Aorta (tissue), 5 donors: ENCODE data around the gene TRERF1. TPM values are rescaled to one million over a fixed set of nuclear protein-coding genes. Genes with fewer than 3 reads are reported as not detected.

ENCODE experiments used
- ATAC-seq: fragments of 200-7000 bp; cut with Tn5 transposase; one replicate; pipeline ENCODE4 v1.9.1; 2022; ENCODE audit warnings: moderate library complexity; ENCODE audit not compliant: low FRiP score
- DNase-seq, 2 donors: peaks; one replicate each; pipeline ENCODE4 v3.0.0-alpha.2; 2020
- H3K27ac ChIP-seq, 2 donors: one replicate each; pipeline ENCODE4 v1.5.1; 2013; ENCODE audit warnings: low read length in 2 of 2, mild to moderate bottlenecking in 2 of 2, moderate library complexity in 2 of 2, control low read depth in 1 of 2, inconsistent platforms in 1 of 2, low read depth in 1 of 2
- H3K27me3 ChIP-seq, 2 donors: one replicate each; pipeline ENCODE4 v1.6.1; 2013; ENCODE audit warnings: control low read depth in 1 of 2, low read length in 1 of 2, mild to moderate bottlenecking in 1 of 2, moderate library complexity in 1 of 2; ENCODE audit not compliant: insufficient read depth in 2 of 2, control insufficient read depth in 1 of 2
- H3K36me3 ChIP-seq, 2 donors: one replicate each; pipeline ENCODE4 v1.6.1; 2013; ENCODE audit warnings: control low read depth in 1 of 2, low read length in 1 of 2, mild to moderate bottlenecking in 1 of 2; ENCODE audit not compliant: insufficient read depth in 2 of 2, control insufficient read depth in 1 of 2
- H3K4me1 ChIP-seq, 2 donors: one replicate each; pipeline ENCODE4 v1.6.1; 2013; ENCODE audit warnings: low read length in 2 of 2, control low read depth in 1 of 2, mild to moderate bottlenecking in 1 of 2, moderate library complexity in 1 of 2; ENCODE audit not compliant: insufficient read depth in 2 of 2, control insufficient read depth in 1 of 2
- H3K4me3 ChIP-seq, 2 donors: one replicate each; pipeline ENCODE4 v1.5.1; 2013; ENCODE audit warnings: low read length in 2 of 2, control low read depth in 1 of 2, mild to moderate bottlenecking in 1 of 2
- H3K9me3 ChIP-seq: one replicate; pipeline ENCODE4 v1.6.1; 2013; ENCODE audit warnings: mild to moderate bottlenecking, low read length; ENCODE audit not compliant: control insufficient read depth
- WGBS, 2 donors: extraction: QIAGEN DNeasy Blood & Tissue Kit; methylation state at CpG; one replicate each; pipeline ENCODE4 v1.1.7; 2013; 5-methylcytosine and 5-hydroxymethylcytosine counted together
- intact Hi-C, 2 donors: fragments of 100-400 bp; cut with DNase I; formaldehyde crosslinking; loops; one replicate each; pipeline versions ENCODE4 v1.14.2 to v1.15.0; 2022
- polyA plus RNA-seq, 2 donors: library from polyadenylated mRNA; stranded (reverse); fragments of 200-250 nt; gene quantifications; one replicate each; pipeline ENCODE4 v1.2.3, GENCODE V29; 2013
- total RNA-seq, 2 donors: library from RNA; stranded (reverse); fragmentation: NEBNext Ultra II Directional; extraction: Animal tissue kit (Norgen Biotek cat#: 25700); gene quantifications; one replicate each; pipeline ENCODE4 v1.2.1, GENCODE V29; 2021
- donor health status: healthy with polysubstance abuse.
- donor health status: Bipolar disorder and iron deficiency.
- donor health status: DM: no; HTN: no; CAD: no.
- donor health status: DM: no; HTN: no; CAD: no.
- donor health status: DM: yes; HTN: yes; CAD: no.

The TRERF1 gene
- total and polyA plus RNA-seq, 4 donors: 0.50 to 9.5 (median 2.2) TPM

DNA sequence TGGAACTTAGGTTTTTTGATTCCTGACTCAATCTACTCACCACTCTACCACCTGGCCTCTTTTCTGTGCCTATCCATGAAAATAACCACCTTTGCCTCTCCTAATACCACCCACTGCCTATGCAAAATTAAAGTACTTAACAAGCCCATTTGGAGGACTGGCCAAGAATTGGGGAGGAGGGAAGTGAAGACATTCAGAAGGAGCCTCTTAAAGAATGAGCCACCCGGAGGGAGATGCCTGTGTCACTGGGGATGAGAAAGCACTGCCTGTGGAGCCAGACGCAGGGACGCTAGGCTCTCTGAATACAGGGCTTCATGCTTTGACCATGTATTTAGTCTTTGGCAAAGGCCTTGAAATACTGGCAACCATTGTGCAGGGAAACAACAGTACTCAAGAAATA lies 194.1 kb downstream of the TRERF1 start:
- H3K4me3 ChIP-seq: no peak overlapping the region
- no peak overlapping the region for H3K27ac ChIP-seq
- intact Hi-C loops: no loop called here
- H3K27me3 ChIP-seq: no peaks in the 10 kb centered on the region
- no peak for ATAC-seq
- WGBS, 2 donors: 86 to 92% methylated on average over 3 of the region's 3 CpGs
- DNase-seq: no peak
- no peaks in the 10 kb centered on the region for H3K4me1 ChIP-seq
- no peaks in the 10 kb centered on the region for H3K9me3 ChIP-seq
- no peaks in the 10 kb centered on the region for H3K36me3 ChIP-seq

- no peak for DNase-seq
- Histone ChIP-seq H3K4me3 (no peak overlapping the region), H3K27ac (no peak overlapping the region), H3K36me3 (no peaks in the 10 kb centered on the region), H3K4me1 (no peaks in the 10 kb centered on the region), H3K9me3 (no peaks in the 10 kb centered on the region), H3K27me3 (no peaks in the 10 kb centered on the region)
- no peak for ATAC-seq
- WGBS, 2 donors: 36 to 49% methylated on average over 3 of the region's 3 CpGs
- intact Hi-C loops: no loop called here
Observed at GRCh38 chr6:42257063-42257462, 194.7 kb downstream of the TRERF1 start.

DNA sequence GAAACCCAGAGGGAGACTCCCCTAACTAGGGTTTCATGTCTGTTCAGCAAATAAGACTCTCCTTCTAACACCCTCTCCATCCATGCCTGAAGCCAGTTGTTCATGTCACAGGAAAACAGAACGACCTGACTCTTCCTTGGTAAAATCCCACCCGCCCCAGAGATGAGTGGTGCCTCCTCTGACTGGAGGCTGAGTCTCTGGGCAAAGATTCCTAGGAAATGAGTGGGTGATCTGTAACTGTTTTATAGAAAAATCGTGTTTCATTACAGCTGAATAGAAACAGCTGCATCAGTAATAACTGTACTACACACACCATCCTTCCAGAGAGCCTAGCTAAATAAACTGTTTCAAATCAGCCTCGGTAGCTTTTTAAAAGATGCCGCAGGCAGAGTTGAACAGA lies 196.7 kb downstream of the TRERF1 start:
- ATAC-seq (no peak), DNase-seq (no peak)
- intact Hi-C loops: no loop called here
- no peaks in the 10 kb centered on the region for H3K27me3 ChIP-seq
- 83 to 85% methylated on average over 5 of the region's 5 CpGs for WGBS, 2 donors
- no peak overlapping the region for H3K4me3 ChIP-seq
- H3K36me3 ChIP-seq: no peaks in the 10 kb centered on the region
- no peak overlapping the region for H3K27ac ChIP-seq
- no peaks in the 10 kb centered on the region for H3K4me1 ChIP-seq
- H3K9me3 ChIP-seq: no peaks in the 10 kb centered on the region

DNA sequence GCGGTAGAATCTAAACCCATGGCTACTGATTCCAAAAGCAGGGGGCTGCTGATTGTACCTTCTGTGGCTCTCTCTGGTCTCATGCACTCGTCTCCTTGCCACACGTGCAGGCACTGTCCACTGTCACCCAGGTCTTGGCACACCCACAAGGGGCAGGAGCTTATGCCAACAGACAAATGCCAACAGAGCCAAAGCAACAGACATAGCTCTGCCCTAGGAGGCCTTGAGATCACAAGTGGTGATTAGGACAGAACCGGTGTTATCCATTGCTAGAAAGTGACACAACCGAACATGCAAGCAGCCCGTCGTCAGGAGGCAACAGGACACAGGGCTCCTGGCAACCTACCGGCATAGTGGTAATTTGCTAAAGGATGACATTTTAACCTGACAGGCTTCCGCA lies 197.2 kb downstream of the TRERF1 start:
- no peak for ATAC-seq
- Histone ChIP-seq H3K4me3 (no peak overlapping the region), H3K4me1 (no peaks in the 10 kb centered on the region), H3K36me3 (no peaks in the 10 kb centered on the region), H3K27me3 (no peaks in the 10 kb centered on the region), H3K9me3 (no peaks in the 10 kb centered on the region), H3K27ac (no peak overlapping the region)
- intact Hi-C loops: no loop called here
- no peak for DNase-seq
- 88 to 91% methylated on average over 9 of the region's 9 CpGs for WGBS, 2 donors

- 34 to 39% methylated on average over 9 of the region's 9 CpGs for WGBS, 2 donors
- no peaks in the 10 kb centered on the region for H3K9me3 ChIP-seq
- no peaks in the 10 kb centered on the region for H3K4me1 ChIP-seq
- H3K27ac ChIP-seq: no peak overlapping the region
- intact Hi-C loops: no loop called here
- no peaks in the 10 kb centered on the region for H3K27me3 ChIP-seq
- no peak overlapping the region for H3K4me3 ChIP-seq
- ATAC-seq (peak; percentile 77), DNase-seq (peak; percentile 69 to 84)
- H3K36me3 ChIP-seq: no peaks in the 10 kb centered on the region
Observed at GRCh38 chr6:42251911-42252637, 199.7 kb downstream of the TRERF1 start.

GRCh38 chr6:42251500-42251899 lies 200.2 kb downstream of the TRERF1 start:
- DNase-seq (peak in 1 of 2 donors; percentile 32), ATAC-seq (peak; percentile 50)
- Histone ChIP-seq H3K9me3 (no peaks in the 10 kb centered on the region), H3K27me3 (no peaks in the 10 kb centered on the region), H3K4me1 (no peaks in the 10 kb centered on the region), H3K27ac (no peak overlapping the region), H3K4me3 (no peak overlapping the region), H3K36me3 (no peaks in the 10 kb centered on the region)
- intact Hi-C loops: no loop called here
- WGBS, 2 donors: 76 to 91% methylated on average over 1 of the region's 1 CpG

DNA sequence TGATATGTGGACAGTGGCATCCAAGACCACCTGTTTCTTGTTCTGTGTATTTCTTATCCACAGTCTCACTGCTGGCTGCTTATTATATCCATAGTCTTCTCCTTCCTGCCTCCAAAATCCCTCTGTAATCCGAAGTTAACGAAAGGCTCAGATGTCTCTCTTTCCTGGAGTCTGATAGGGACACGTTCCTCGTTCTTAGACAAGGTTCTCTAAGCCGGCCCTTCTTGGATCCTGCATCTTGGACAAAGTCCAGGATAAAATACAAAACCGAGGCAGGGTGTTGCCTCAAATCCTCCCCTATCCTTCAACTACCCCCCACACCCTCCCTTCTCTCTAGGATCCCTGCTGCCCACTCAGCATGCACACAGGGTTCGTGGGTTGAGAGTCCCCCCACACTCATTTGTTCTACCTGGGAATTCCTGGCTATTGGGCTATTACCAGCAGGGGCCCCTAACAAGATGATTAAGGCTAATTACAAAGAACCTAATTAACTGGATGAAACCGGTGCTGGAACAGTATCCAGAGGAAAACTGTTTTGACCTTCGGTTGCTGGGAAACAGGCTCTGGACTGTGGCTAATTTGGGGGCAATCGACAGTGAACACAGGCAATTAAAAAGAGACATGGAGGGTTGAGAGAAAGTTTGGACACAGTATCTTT lies 201.3 kb downstream of the TRERF1 start:
- 83 to 84% methylated on average over 10 of the region's 10 CpGs for WGBS, 2 donors
- no peak for DNase-seq
- no peak overlapping the region for H3K4me3 ChIP-seq
- H3K4me1 ChIP-seq: no peaks in the 10 kb centered on the region
- no peaks in the 10 kb centered on the region for H3K27me3 ChIP-seq
- intact Hi-C loops: no loop called here
- ATAC-seq: no peak
- no peak overlapping the region for H3K27ac ChIP-seq
- no peaks in the 10 kb centered on the region for H3K36me3 ChIP-seq
- H3K9me3 ChIP-seq: no peaks in the 10 kb centered on the region

- peak in 1 of 2 donors; percentile 24 for DNase-seq
- no peak overlapping the region for H3K27ac ChIP-seq
- no peaks in the 10 kb centered on the region for H3K4me1 ChIP-seq
- 54 to 62% methylated on average over 3 of the region's 3 CpGs for WGBS, 2 donors
- no peaks in the 10 kb centered on the region for H3K9me3 ChIP-seq
- intact Hi-C loops: no loop called here
- H3K4me3 ChIP-seq: no peak overlapping the region
- no peaks in the 10 kb centered on the region for H3K27me3 ChIP-seq
- H3K36me3 ChIP-seq: no peaks in the 10 kb centered on the region
- no peak for ATAC-seq
Observed at GRCh38 chr6:42249279-42249678, 202.4 kb downstream of the TRERF1 start.

DNA sequence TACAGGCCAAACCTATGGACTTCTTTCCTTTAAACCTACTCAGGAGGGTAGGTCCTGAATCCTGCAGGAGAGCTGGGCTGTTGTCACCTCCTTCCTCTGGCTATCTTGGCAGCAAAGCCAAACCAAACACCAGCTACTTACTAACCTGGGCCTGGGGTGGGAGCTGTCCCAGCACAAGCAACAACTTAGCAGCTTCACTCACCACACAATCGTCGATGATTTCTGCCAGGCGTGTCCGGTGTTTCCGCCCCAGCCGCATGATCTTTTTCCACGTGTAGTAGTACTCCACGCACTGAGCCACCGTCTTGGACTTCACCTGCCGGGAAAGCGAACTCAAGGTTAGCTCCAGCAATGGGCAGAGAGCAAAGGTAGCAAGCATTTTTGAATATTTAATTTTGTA lies 208.7 kb downstream of the TRERF1 start:
- WGBS, 2 donors: 94% methylated on average over 11 of the region's 11 CpGs
- Histone ChIP-seq H3K36me3 (peaks cover 0 to 3% of the 10 kb centered on the region in 2 donors), H3K9me3 (no peaks in the 10 kb centered on the region), H3K4me1 (no peaks in the 10 kb centered on the region), H3K4me3 (no peak overlapping the region), H3K27ac (no peak overlapping the region), H3K27me3 (no peaks in the 10 kb centered on the region)
- peak in 1 of 2 donors; percentile 67 for DNase-seq
- ATAC-seq: no peak
- intact Hi-C loops: no loop called here
